ENCODE data around the gene CCK. TPM values are rescaled to one million over a fixed set of nuclear protein-coding genes. Genes with fewer than 3 reads are reported as not detected.
A peak's percentile ranks its signal among the peaks of the same experiment; 100 is the strongest.

CCK gene
- total RNA-seq, 1 experiment from 2014 or later = not detected

GRCh38 chr3:42216302-42216701, 49.7 kb downstream of the CCK start:
- no peaks in the 10 kb centered on the region for H3K27me3 Mint-ChIP-seq (ENCODE audit: insufficient read depth, unreplicated experiment)
- no peak for TF ChIP-seq CTCF (IDR thresholded peaks at IDR 0.05; ENCODE audit: unreplicated experiment)
- ChIA-PET POLR2A (no interaction called here), CTCF (interaction anchor here (1.2 kb wide), 1 partner anchor 13 kb away, joined by 4 read pairs; no protein-coding TSS in a partner anchor)
- H3K4me3 Mint-ChIP-seq (ENCODE audit: unreplicated experiment) = no peak overlapping the region
- DNase-seq (ENCODE audit: unreplicated experiment) = no peak
- no peak overlapping the region for H3K27ac Mint-ChIP-seq (ENCODE audit: low read depth, unreplicated experiment)
- peaks cover 26% of the 10 kb centered on the region for H3K4me1 Mint-ChIP-seq (ENCODE audit: insufficient read depth, unreplicated experiment)
- intact Hi-C loops (cut with micrococcal nuclease) = no loop called here
- H3K36me3 Mint-ChIP-seq (ENCODE audit: insufficient read depth, unreplicated experiment) = peaks cover 41% of the 10 kb centered on the region
- no peaks in the 10 kb centered on the region for H3K9me3 Mint-ChIP-seq (ENCODE audit: unreplicated experiment)
- no TSS peak for BruUV-seq (replicated peaks)

GRCh38 chr3:42214565-42215283, 51.3 kb downstream of the CCK start:
- H3K27me3 Mint-ChIP-seq (ENCODE audit: insufficient read depth, unreplicated experiment) = no peaks in the 10 kb centered on the region
- H3K36me3 Mint-ChIP-seq (ENCODE audit: insufficient read depth, unreplicated experiment) = peaks cover 42% of the 10 kb centered on the region
- H3K4me3 Mint-ChIP-seq (ENCODE audit: unreplicated experiment) = no peak overlapping the region
- no peak for TF ChIP-seq CTCF (IDR thresholded peaks at IDR 0.05; ENCODE audit: unreplicated experiment)
- H3K9me3 Mint-ChIP-seq (ENCODE audit: unreplicated experiment) = no peaks in the 10 kb centered on the region
- H3K27ac Mint-ChIP-seq (ENCODE audit: low read depth, unreplicated experiment) = no peak overlapping the region
- intact Hi-C loops (cut with micrococcal nuclease) = no loop called here
- H3K4me1 Mint-ChIP-seq (ENCODE audit: insufficient read depth, unreplicated experiment) = peaks cover 26% of the 10 kb centered on the region
- no TSS peak for BruUV-seq (replicated peaks)
- DNase-seq (ENCODE audit: unreplicated experiment) = no peak
- ChIA-PET POLR2A (no interaction called here), CTCF (interaction anchor here (0.7 to 2.9 kb wide), 5 partner anchors 10 to 97 kb away, joined by 3 to 10 read pairs (median 4); no protein-coding TSS in a partner anchor)

- intact Hi-C loops (cut with micrococcal nuclease) = no loop called here
- Mint-ChIP-seq H3K4me1 (ENCODE audit: insufficient read depth, unreplicated experiment) (peaks cover 26% of the 10 kb centered on the region), H3K4me3 (ENCODE audit: unreplicated experiment) (no peak overlapping the region), H3K9me3 (ENCODE audit: unreplicated experiment) (no peaks in the 10 kb centered on the region), H3K36me3 (ENCODE audit: insufficient read depth, unreplicated experiment) (peaks cover 44% of the 10 kb centered on the region), H3K27ac (ENCODE audit: low read depth, unreplicated experiment) (no peak overlapping the region), H3K27me3 (ENCODE audit: insufficient read depth, unreplicated experiment) (no peaks in the 10 kb centered on the region)
- no peak for DNase-seq (ENCODE audit: unreplicated experiment)
- BruUV-seq (replicated peaks) = no TSS peak
- ChIA-PET POLR2A (no interaction called here), CTCF (interaction anchor here (0.6 to 2.9 kb wide), 4 partner anchors 10 to 72 kb away, joined by 3 to 10 read pairs (median 4); no protein-coding TSS in a partner anchor)
- TF ChIP-seq CTCF (IDR thresholded peaks at IDR 0.05; ENCODE audit: unreplicated experiment) = no peak
Observed at GRCh38 chr3:42214064-42214463, 51.9 kb downstream of the CCK start.

GRCh38 chr3:42213417-42213816, 52.6 kb downstream of the CCK start:
- intact Hi-C loops (cut with micrococcal nuclease) = no loop called here
- H3K36me3 Mint-ChIP-seq (ENCODE audit: insufficient read depth, unreplicated experiment) = peaks cover 38% of the 10 kb centered on the region
- no peak overlapping the region for H3K4me3 Mint-ChIP-seq (ENCODE audit: unreplicated experiment)
- no peak for DNase-seq (ENCODE audit: unreplicated experiment)
- peak overlapping the region; percentile 24 for H3K27ac Mint-ChIP-seq (ENCODE audit: low read depth, unreplicated experiment)
- TF ChIP-seq CTCF (IDR thresholded peaks at IDR 0.05; ENCODE audit: unreplicated experiment) = no peak
- BruUV-seq (replicated peaks) = no TSS peak
- H3K27me3 Mint-ChIP-seq (ENCODE audit: insufficient read depth, unreplicated experiment) = no peaks in the 10 kb centered on the region
- POLR2A ChIA-PET = interaction anchor here (0.6 kb wide), 1 partner anchor 167 kb away, joined by 3 read pairs; no protein-coding TSS in a partner anchor
- peaks cover 26% of the 10 kb centered on the region for H3K4me1 Mint-ChIP-seq (ENCODE audit: insufficient read depth, unreplicated experiment)
- no peaks in the 10 kb centered on the region for H3K9me3 Mint-ChIP-seq (ENCODE audit: unreplicated experiment)
- CTCF ChIA-PET = interaction anchor here (0.7 to 2.9 kb wide), 5 partner anchors 9 to 334 kb away, joined by 3 to 10 read pairs (median 4); no protein-coding TSS in a partner anchor

Data from MCF 10A (cell line).